K562 (cell line): ENCODE measurements around the gene KRT36.
A peak's percentile ranks its signal among the peaks of the same experiment; 100 is the strongest.

ENCODE experiments used
- ARID1B ChIP-seq: fragments of 450-650 bp; IDR thresholded peaks from 2 replicates; pipeline ENCODE4 v1.6.1; 2016; ENCODE audit warnings: antibody characterized with exemption, mild to moderate bottlenecking, inconsistent platforms
- CTCF ChIP-seq, 3 experiments: IDR thresholded peaks in 2 of 3; conservative IDR thresholded peaks in 1 of 3; 2 replicates each; pipeline ENCODE4 v1.5.1; 2011 to 2012; ENCODE audit warnings: low read length in 3 of 3, mild to moderate bottlenecking in 3 of 3, control low read depth in 2 of 3, improper control_type of control experiment in 1 of 3, inconsistent platforms in 1 of 3, low read depth in 1 of 3, mixed read lengths in 1 of 3, moderate library complexity in 1 of 3; ENCODE audit not compliant: insufficient read depth in 2 of 3
- ELF1 ChIP-seq: fragments of 200-800 bp; sonication (Bioruptor generic); IDR thresholded peaks from 2 replicates; pipeline ENCODE4 v1.6.1; 2016; ENCODE audit warnings: missing genetic modification characterization, missing compliant biosample characterization
- ESRRA ChIP-seq: fragments of 450-650 bp; IDR thresholded peaks from 2 replicates; pipeline ENCODE4 v1.6.1; 2014; ENCODE audit warnings: low read depth, mild to moderate bottlenecking, moderate library complexity, borderline replicate concordance
- SMAD2 ChIP-seq: fragments of 150-350 bp; IDR thresholded peaks from 2 replicates; pipeline ENCODE4 v1.6.1; 2014; ENCODE audit warnings: low read depth, mild to moderate bottlenecking, low read length
- SP2 ChIP-seq: IDR thresholded peaks from 2 replicates; pipeline ENCODE4 v1.6.1; 2011; ENCODE audit warnings: mild to moderate bottlenecking, low read depth, low read length, moderate library complexity; ENCODE audit not compliant: poor library complexity, severe bottlenecking; ENCODE audit errors: extremely low read depth
- TEAD4 ChIP-seq, 2 experiments: sonication (generic) in 1 of 2; formaldehyde crosslinking in 1 of 2; IDR thresholded peaks; 2 replicates each; pipeline versions ENCODE4 v1.6.1 to v1.8.0; 2012 to 2022; ENCODE audit warnings: borderline replicate concordance in 1 of 2, inconsistent platforms in 1 of 2, low read length in 1 of 2, mild to moderate bottlenecking in 1 of 2, missing genetic modification reagents in 1 of 2
- ZBTB7A ChIP-seq: IDR thresholded peaks from 2 replicates; pipeline ENCODE4 v1.6.1; 2011; ENCODE audit warnings: low read depth, mild to moderate bottlenecking, low read length, moderate library complexity, borderline replicate concordance; ENCODE audit not compliant: control insufficient read depth
- ZNF140 ChIP-seq: fragments of 250-450 bp; sonication (Bioruptor Pico); IDR thresholded peaks from 2 replicates; pipeline ENCODE4 v1.8.0; 2021; ENCODE audit warnings: moderate library complexity, mild to moderate bottlenecking, inconsistent platforms
- TF ChIP-seq, protein P1 (sequence below): fragments of 200-800 bp; sonication (Bioruptor generic); IDR thresholded peaks from 2 replicates; pipeline ENCODE4 v1.6.1; 2016; ENCODE audit warnings: missing genetic modification characterization, missing compliant biosample characterization

- TF ChIP-seq, protein P1, sequence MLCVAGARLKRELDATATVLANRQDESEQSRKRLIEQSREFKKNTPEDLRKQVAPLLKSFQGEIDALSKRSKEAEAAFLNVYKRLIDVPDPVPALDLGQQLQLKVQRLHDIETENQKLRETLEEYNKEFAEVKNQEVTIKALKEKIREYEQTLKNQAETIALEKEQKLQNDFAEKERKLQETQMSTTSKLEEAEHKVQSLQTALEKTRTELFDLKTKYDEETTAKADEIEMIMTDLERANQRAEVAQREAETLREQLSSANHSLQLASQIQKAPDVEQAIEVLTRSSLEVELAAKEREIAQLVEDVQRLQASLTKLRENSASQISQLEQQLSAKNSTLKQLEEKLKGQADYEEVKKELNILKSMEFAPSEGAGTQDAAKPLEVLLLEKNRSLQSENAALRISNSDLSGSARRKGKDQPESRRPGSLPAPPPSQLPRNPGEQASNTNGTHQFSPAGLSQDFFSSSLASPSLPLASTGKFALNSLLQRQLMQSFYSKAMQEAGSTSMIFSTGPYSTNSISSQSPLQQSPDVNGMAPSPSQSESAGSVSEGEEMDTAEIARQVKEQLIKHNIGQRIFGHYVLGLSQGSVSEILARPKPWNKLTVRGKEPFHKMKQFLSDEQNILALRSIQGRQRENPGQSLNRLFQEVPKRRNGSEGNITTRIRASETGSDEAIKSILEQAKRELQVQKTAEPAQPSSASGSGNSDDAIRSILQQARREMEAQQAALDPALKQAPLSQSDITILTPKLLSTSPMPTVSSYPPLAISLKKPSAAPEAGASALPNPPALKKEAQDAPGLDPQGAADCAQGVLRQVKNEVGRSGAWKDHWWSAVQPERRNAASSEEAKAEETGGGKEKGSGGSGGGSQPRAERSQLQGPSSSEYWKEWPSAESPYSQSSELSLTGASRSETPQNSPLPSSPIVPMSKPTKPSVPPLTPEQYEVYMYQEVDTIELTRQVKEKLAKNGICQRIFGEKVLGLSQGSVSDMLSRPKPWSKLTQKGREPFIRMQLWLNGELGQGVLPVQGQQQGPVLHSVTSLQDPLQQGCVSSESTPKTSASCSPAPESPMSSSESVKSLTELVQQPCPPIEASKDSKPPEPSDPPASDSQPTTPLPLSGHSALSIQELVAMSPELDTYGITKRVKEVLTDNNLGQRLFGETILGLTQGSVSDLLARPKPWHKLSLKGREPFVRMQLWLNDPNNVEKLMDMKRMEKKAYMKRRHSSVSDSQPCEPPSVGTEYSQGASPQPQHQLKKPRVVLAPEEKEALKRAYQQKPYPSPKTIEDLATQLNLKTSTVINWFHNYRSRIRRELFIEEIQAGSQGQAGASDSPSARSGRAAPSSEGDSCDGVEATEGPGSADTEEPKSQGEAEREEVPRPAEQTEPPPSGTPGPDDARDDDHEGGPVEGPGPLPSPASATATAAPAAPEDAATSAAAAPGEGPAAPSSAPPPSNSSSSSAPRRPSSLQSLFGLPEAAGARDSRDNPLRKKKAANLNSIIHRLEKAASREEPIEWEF, result no peak
- no peak for TF ChIP-seq SP2
- peak; percentile 96 for TF ChIP-seq ARID1B
- no peak for TF ChIP-seq SMAD2
- no peak for TF ChIP-seq ZNF140 (CRISPR knock-in tag)
- peak; percentile 66; the same call in 1 of the 2 replicates for TF ChIP-seq TEAD4 (IDR thresholded peaks at IDR 0.05; ENCODE audit: low read length)
- no peak for TF ChIP-seq TEAD4 (CRISPR knock-in tag; IDR thresholded peaks at IDR 0.05; ENCODE audit: borderline replicate concordance)
- no peak; a peak in 1 of 6 replicates for TF ChIP-seq CTCF (IDR thresholded peaks at IDR 0.05 in 2 of 3, conservative IDR thresholded peaks at IDR 0.05 in 1 of 3; ENCODE audit: insufficient read depth in 2 of 3, low read depth in 1 of 3, low read length in 3 of 3)
- no peak; the same call in 1 of the 2 replicates for TF ChIP-seq ELF1 (tag)
- TF ChIP-seq ZBTB7A, result no peak; the same call in 1 of the 2 replicates
- peak; percentile 56 for TF ChIP-seq ESRRA
Measured at GRCh38 chr17:41530062-41531048, 40.6 kb upstream of the KRT36 start.
